Measurements from ENCODE around the gene TTC9.

Gene TTC9

GRCh38 chr14:70664698-70665447 is 23.2 kb downstream of the TTC9 start:
- Histone ChIP-seq H3K4me1 (ENCODE audit: control insufficient read depth, insufficient read depth, low read length) (peaks cover 20% of the 10 kb centered on the region), H3K36me3 (ENCODE audit: control insufficient read depth, insufficient read depth, low read length) (no peaks in the 10 kb centered on the region), H3K9ac (ENCODE audit: low read depth, low read length) (no peak overlapping the region), H3K9me3 (ENCODE audit: control insufficient read depth, insufficient read depth, low read length) (no peaks in the 10 kb centered on the region), H3K4me3 (ENCODE audit: low read depth, low read length) (no peak overlapping the region), H3K27me3 (ENCODE audit: control insufficient read depth, insufficient read depth, low read length) (no peaks in the 10 kb centered on the region)

GRCh38 chr14:70665448-70666360 is 24.0 kb downstream of the TTC9 start:
- Histone ChIP-seq H3K27me3 (ENCODE audit: control insufficient read depth, insufficient read depth, low read length) (no peaks in the 10 kb centered on the region), H3K9me3 (ENCODE audit: control insufficient read depth, insufficient read depth, low read length) (no peaks in the 10 kb centered on the region), H3K4me3 (ENCODE audit: low read depth, low read length) (no peak overlapping the region), H3K36me3 (ENCODE audit: control insufficient read depth, insufficient read depth, low read length) (no peaks in the 10 kb centered on the region), H3K4me1 (ENCODE audit: control insufficient read depth, insufficient read depth, low read length) (peaks cover 20% of the 10 kb centered on the region), H3K9ac (ENCODE audit: low read depth, low read length) (no peak overlapping the region)

- H3K4me1 ChIP-seq (ENCODE audit: control insufficient read depth, insufficient read depth, low read length), result peaks cover 15% of the 10 kb centered on the region
- H3K9ac ChIP-seq (ENCODE audit: low read depth, low read length), result no peak overlapping the region
- no peaks in the 10 kb centered on the region for H3K9me3 ChIP-seq (ENCODE audit: control insufficient read depth, insufficient read depth, low read length)
- H3K36me3 ChIP-seq (ENCODE audit: control insufficient read depth, insufficient read depth, low read length), result peaks cover 4% of the 10 kb centered on the region
- no peak overlapping the region for H3K4me3 ChIP-seq (ENCODE audit: low read depth, low read length)
- no peaks in the 10 kb centered on the region for H3K27me3 ChIP-seq (ENCODE audit: control insufficient read depth, insufficient read depth, low read length)
Measured at GRCh38 chr14:70666361-70666686, 24.6 kb downstream of the TTC9 start.

GRCh38 chr14:70670992-70671651 is 29.4 kb downstream of the TTC9 start:
- peaks cover 3% of the 10 kb centered on the region for H3K4me1 ChIP-seq (ENCODE audit: control insufficient read depth, insufficient read depth, low read length)
- no peak overlapping the region for H3K9ac ChIP-seq (ENCODE audit: low read depth, low read length)
- H3K36me3 ChIP-seq (ENCODE audit: control insufficient read depth, insufficient read depth, low read length), result peaks cover 5% of the 10 kb centered on the region
- no peak overlapping the region for H3K4me3 ChIP-seq (ENCODE audit: low read depth, low read length)
- H3K9me3 ChIP-seq (ENCODE audit: control insufficient read depth, insufficient read depth, low read length), result no peaks in the 10 kb centered on the region
- no peaks in the 10 kb centered on the region for H3K27me3 ChIP-seq (ENCODE audit: control insufficient read depth, insufficient read depth, low read length)

GRCh38 chr14:70671652-70672644 is 30.2 kb downstream of the TTC9 start:
- Histone ChIP-seq H3K4me1 (ENCODE audit: control insufficient read depth, insufficient read depth, low read length) (no peaks in the 10 kb centered on the region), H3K9me3 (ENCODE audit: control insufficient read depth, insufficient read depth, low read length) (no peaks in the 10 kb centered on the region), H3K27me3 (ENCODE audit: control insufficient read depth, insufficient read depth, low read length) (no peaks in the 10 kb centered on the region), H3K36me3 (ENCODE audit: control insufficient read depth, insufficient read depth, low read length) (peaks cover 5% of the 10 kb centered on the region), H3K4me3 (ENCODE audit: low read depth, low read length) (no peak overlapping the region), H3K9ac (ENCODE audit: low read depth, low read length) (no peak overlapping the region)

- H3K9me3 ChIP-seq (ENCODE audit: control insufficient read depth, insufficient read depth, low read length), result no peaks in the 10 kb centered on the region
- no peak overlapping the region for H3K4me3 ChIP-seq (ENCODE audit: low read depth, low read length)
- no peak overlapping the region for H3K9ac ChIP-seq (ENCODE audit: low read depth, low read length)
- peaks cover 3% of the 10 kb centered on the region for H3K4me1 ChIP-seq (ENCODE audit: control insufficient read depth, insufficient read depth, low read length)
- no peaks in the 10 kb centered on the region for H3K36me3 ChIP-seq (ENCODE audit: control insufficient read depth, insufficient read depth, low read length)
- no peaks in the 10 kb centered on the region for H3K27me3 ChIP-seq (ENCODE audit: control insufficient read depth, insufficient read depth, low read length)
Measured at GRCh38 chr14:70677341-70677740, 35.6 kb downstream of the TTC9 start.

GRCh38 chr14:70680748-70681147 is 39.0 kb downstream of the TTC9 start:
- Histone ChIP-seq H3K27me3 (ENCODE audit: control insufficient read depth, insufficient read depth, low read length) (no peaks in the 10 kb centered on the region), H3K9ac (ENCODE audit: low read depth, low read length) (no peak overlapping the region), H3K4me1 (ENCODE audit: control insufficient read depth, insufficient read depth, low read length) (peaks cover 7% of the 10 kb centered on the region), H3K4me3 (ENCODE audit: low read depth, low read length) (no peak overlapping the region), H3K36me3 (ENCODE audit: control insufficient read depth, insufficient read depth, low read length) (no peaks in the 10 kb centered on the region), H3K9me3 (ENCODE audit: control insufficient read depth, insufficient read depth, low read length) (no peaks in the 10 kb centered on the region)

GRCh38 chr14:70683983-70684382 is 42.3 kb downstream of the TTC9 start:
- no peaks in the 10 kb centered on the region for H3K27me3 ChIP-seq (ENCODE audit: control insufficient read depth, insufficient read depth, low read length)
- peaks cover 17% of the 10 kb centered on the region for H3K4me1 ChIP-seq (ENCODE audit: control insufficient read depth, insufficient read depth, low read length)
- no peaks in the 10 kb centered on the region for H3K9me3 ChIP-seq (ENCODE audit: control insufficient read depth, insufficient read depth, low read length)
- H3K9ac ChIP-seq (ENCODE audit: low read depth, low read length), result no peak overlapping the region
- no peak overlapping the region for H3K4me3 ChIP-seq (ENCODE audit: low read depth, low read length)
- H3K36me3 ChIP-seq (ENCODE audit: control insufficient read depth, insufficient read depth, low read length), result no peaks in the 10 kb centered on the region

- Histone ChIP-seq H3K4me3 (ENCODE audit: low read depth, low read length) (no peak overlapping the region), H3K9ac (ENCODE audit: low read depth, low read length) (no peak overlapping the region), H3K4me1 (ENCODE audit: control insufficient read depth, insufficient read depth, low read length) (peaks cover 17% of the 10 kb centered on the region), H3K36me3 (ENCODE audit: control insufficient read depth, insufficient read depth, low read length) (no peaks in the 10 kb centered on the region), H3K9me3 (ENCODE audit: control insufficient read depth, insufficient read depth, low read length) (no peaks in the 10 kb centered on the region), H3K27me3 (ENCODE audit: control insufficient read depth, insufficient read depth, low read length) (no peaks in the 10 kb centered on the region)
Measured at GRCh38 chr14:70685474-70686197, 43.9 kb downstream of the TTC9 start.

- H3K4me3 ChIP-seq (ENCODE audit: low read depth, low read length), result no peak overlapping the region
- peaks cover 4% of the 10 kb centered on the region for H3K4me1 ChIP-seq (ENCODE audit: control insufficient read depth, insufficient read depth, low read length)
- no peaks in the 10 kb centered on the region for H3K27me3 ChIP-seq (ENCODE audit: control insufficient read depth, insufficient read depth, low read length)
- H3K36me3 ChIP-seq (ENCODE audit: control insufficient read depth, insufficient read depth, low read length), result no peaks in the 10 kb centered on the region
- H3K9ac ChIP-seq (ENCODE audit: low read depth, low read length), result no peak overlapping the region
- H3K9me3 ChIP-seq (ENCODE audit: control insufficient read depth, insufficient read depth, low read length), result no peaks in the 10 kb centered on the region
Measured at GRCh38 chr14:70692210-70692609, 50.5 kb downstream of the TTC9 start.
